Measurements from ENCODE around the gene BGN. TPM values are rescaled to one million over a fixed set of nuclear protein-coding genes. Genes with fewer than 3 reads are reported as not detected.

The BGN gene
- not detected for total RNA-seq

GRCh38 chrX:153494541-153495361 is at the start of gene BGN:
BGN (plus strand) TSS chrX:153494980; CDS start chrX:153504632, 9,652 bp downstream.
- CTCF ChIA-PET = no interaction called here
- POLR2A ChIA-PET = no interaction called here

- POLR2A ChIA-PET = no interaction called here
- CTCF ChIA-PET = no interaction called here
Measured at GRCh38 chrX:153445106-153445855, 49.5 kb upstream of the BGN start.

- ChIA-PET POLR2A (no interaction called here), CTCF (no interaction called here)
Measured at GRCh38 chrX:153445856-153446635, 48.7 kb upstream of the BGN start, which contains the start of gene TREX2. TREX2 (minus strand) TSS chrX:153446056; CDS start chrX:153445430, 626 bp downstream.

- CTCF ChIA-PET = no interaction called here
- POLR2A ChIA-PET = no interaction called here
Measured at GRCh38 chrX:153446636-153446936, 48.2 kb upstream of the BGN start.

GRCh38 chrX:153446950-153447580 is 47.7 kb upstream of the BGN start:
- POLR2A ChIA-PET = no interaction called here
- CTCF ChIA-PET = no interaction called here

GRCh38 chrX:153447581-153447960 is 47.2 kb upstream of the BGN start:
- CTCF ChIA-PET = no interaction called here
- POLR2A ChIA-PET = no interaction called here

- ChIA-PET POLR2A (no interaction called here), CTCF (no interaction called here)
Measured at GRCh38 chrX:153448556-153449367, 46.0 kb upstream of the BGN start.

GRCh38 chrX:153449368-153450113 is 45.2 kb upstream of the BGN start:
- ChIA-PET POLR2A (no interaction called here), CTCF (no interaction called here)

GRCh38 chrX:153450114-153450948 is 44.4 kb upstream of the BGN start:
- ChIA-PET CTCF (no interaction called here), POLR2A (no interaction called here)

GRCh38 chrX:153450949-153451277 is 43.9 kb upstream of the BGN start:
- ChIA-PET CTCF (no interaction called here), POLR2A (no interaction called here)

GRCh38 chrX:153454901-153455550 is 39.8 kb upstream of the BGN start:
- POLR2A ChIA-PET = no interaction called here
- CTCF ChIA-PET = no interaction called here

GRCh38 chrX:153455571-153455970 is 39.2 kb upstream of the BGN start:
- ChIA-PET POLR2A (no interaction called here), CTCF (no interaction called here)

- CTCF ChIA-PET = no interaction called here
Measured at GRCh38 chrX:153456161-153456560, 38.6 kb upstream of the BGN start.

GRCh38 chrX:153456704-153457103 is 38.1 kb upstream of the BGN start:
- POLR2A ChIA-PET = interaction anchor here (0.5 kb wide), 1 partner anchor 17 kb away, joined by 3 read pairs; no protein-coding TSS in a partner anchor

More at GRCh38 chrX:153456161-153456560, 38.6 kb upstream of the BGN start:
- POLR2A ChIA-PET = no interaction called here

GRCh38 chrX:153457136-153457825 is 37.5 kb upstream of the BGN start:
- POLR2A ChIA-PET = interaction anchor here (0.5 kb wide), 1 partner anchor 16 kb away, joined by 3 read pairs; no protein-coding TSS in a partner anchor
- CTCF ChIA-PET = no interaction called here

More at GRCh38 chrX:153456704-153457103, 38.1 kb upstream of the BGN start:
- CTCF ChIA-PET = no interaction called here

- ChIA-PET POLR2A (no interaction called here), CTCF (no interaction called here)
Measured at GRCh38 chrX:153457827-153458466, 36.8 kb upstream of the BGN start.
